ENCODE results near the gene CCDC188.

DNA sequence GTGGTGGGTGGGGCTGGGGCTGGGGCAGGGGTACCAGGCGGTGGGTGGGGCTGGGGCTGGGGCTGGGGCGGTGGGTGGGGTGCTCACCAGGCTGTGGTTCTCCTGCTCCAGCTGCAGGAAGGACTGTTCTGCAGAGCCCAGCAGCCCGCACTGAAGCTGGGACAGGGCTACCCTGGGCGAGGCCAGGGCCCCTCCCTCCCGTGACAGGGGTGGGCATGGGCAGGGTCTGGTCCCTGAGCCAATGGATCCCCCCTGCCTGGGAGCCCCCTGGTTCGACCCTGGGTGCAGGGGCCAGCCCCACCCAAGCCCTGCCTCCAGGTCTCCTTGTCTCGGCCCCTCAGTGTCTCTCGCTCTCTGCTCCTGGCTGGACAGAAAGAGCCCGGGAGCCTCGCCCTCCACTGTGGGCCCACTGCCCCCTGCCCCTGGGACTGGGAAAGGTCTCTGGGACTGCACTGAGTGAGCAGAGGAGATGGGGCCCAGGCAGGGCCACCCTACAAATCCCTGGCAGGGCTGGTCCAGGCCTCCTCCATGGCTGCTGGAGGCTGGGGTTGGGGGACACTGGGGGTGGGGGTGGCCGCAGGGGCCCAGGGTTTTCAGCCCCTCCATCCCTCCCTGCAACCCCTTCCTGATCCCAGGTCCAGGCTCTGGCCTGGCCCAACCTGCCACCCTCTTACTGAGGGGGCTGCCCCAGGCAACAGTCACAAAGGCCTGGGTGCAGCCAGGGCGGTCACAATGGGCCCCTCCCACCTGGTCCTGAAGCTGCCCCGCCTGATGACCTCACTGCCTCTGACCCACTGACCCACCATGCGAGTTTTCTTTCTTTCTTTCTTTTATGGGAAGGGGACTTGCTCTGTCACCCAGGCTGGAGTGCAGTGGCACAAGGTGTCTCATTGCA lies at the start of gene CCDC188:
- TF ChIP-seq, protein P1, sequence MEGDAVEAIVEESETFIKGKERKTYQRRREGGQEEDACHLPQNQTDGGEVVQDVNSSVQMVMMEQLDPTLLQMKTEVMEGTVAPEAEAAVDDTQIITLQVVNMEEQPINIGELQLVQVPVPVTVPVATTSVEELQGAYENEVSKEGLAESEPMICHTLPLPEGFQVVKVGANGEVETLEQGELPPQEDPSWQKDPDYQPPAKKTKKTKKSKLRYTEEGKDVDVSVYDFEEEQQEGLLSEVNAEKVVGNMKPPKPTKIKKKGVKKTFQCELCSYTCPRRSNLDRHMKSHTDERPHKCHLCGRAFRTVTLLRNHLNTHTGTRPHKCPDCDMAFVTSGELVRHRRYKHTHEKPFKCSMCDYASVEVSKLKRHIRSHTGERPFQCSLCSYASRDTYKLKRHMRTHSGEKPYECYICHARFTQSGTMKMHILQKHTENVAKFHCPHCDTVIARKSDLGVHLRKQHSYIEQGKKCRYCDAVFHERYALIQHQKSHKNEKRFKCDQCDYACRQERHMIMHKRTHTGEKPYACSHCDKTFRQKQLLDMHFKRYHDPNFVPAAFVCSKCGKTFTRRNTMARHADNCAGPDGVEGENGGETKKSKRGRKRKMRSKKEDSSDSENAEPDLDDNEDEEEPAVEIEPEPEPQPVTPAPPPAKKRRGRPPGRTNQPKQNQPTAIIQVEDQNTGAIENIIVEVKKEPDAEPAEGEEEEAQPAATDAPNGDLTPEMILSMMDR (IDR thresholded peaks at IDR 0.05; ENCODE audit: low read length), result no peak
- TF ChIP-seq EZH2 (IDR thresholded peaks at IDR 0.05; ENCODE audit: borderline replicate concordance, low read length), result no peak

Measured in OCI-LY1 (cell line).